GM12878 (cell line): Measurements from ENCODE around the gene APCDD1L. TPM values are rescaled to one million over a fixed set of nuclear protein-coding genes. Genes with fewer than 3 reads are reported as not detected.

Experiments
- ATAC-seq: fragments of 200-7000 bp; cut with Tn5 transposase; 3 replicates; pipeline ENCODE4 v1.9.1; 2020; ENCODE audit warnings: mild to moderate bottlenecking, moderate library complexity
- BruUV-seq: library from RNA; stranded (reverse); fragments of 400-500 nt; replicated peaks from 2 replicates; lab custom pipeline; 2021; lab: Mats Ljungman, UMichigan
- CTCF ChIA-PET: fragments of 300-600 bp; sonication (Branson Sonifier 250); formaldehyde crosslinking; extraction: SDS; loops from one replicate; lab custom pipeline; 2021; ENCODE audit warnings: inconsistent platforms; lab: Yijun Ruan, JAX
- POLR2A ChIA-PET: fragments of 350-600 bp; formaldehyde crosslinking; extraction: SDS; loops from one replicate; lab custom pipeline; 2021; ENCODE audit warnings: inconsistent platforms; lab: Charles Lee
- RAD21 ChIA-PET: fragments of 300-600 bp; sonication (Branson Sonifier 250); formaldehyde crosslinking; loops from one replicate; lab custom pipeline; 2023; ENCODE audit warnings: antibody characterized with exemption; ENCODE audit not compliant: unreplicated experiment; lab: Charles Lee
- SMC1A ChIA-PET: fragments of 300-600 bp; sonication (Branson Sonifier 250); formaldehyde crosslinking; loops from one replicate; lab custom pipeline; 2023; ENCODE audit not compliant: unreplicated experiment, uncharacterized antibody; lab: Charles Lee
- DNase-seq: peaks from one replicate; pipeline ENCODE4 v3.0.0-alpha.2; 2011; ENCODE audit warnings: low read depth, low spot score
- FAIRE-seq: peaks from 3 replicates; lab custom pipeline; 2011; peaks lifted over from hg19 to GRCh38; lab: Jason Lieb, UNC
- H2AFZ ChIP-seq: 2 replicates; pipeline ENCODE4 v1.6.0; 2011; ENCODE audit warnings: low read depth, low read length, control low read depth; ENCODE audit not compliant: control insufficient read depth
- H3K27ac ChIP-seq: 2 replicates; pipeline ENCODE4 v1.5.1; 2011; ENCODE audit warnings: control low read depth; ENCODE audit not compliant: control insufficient read depth, insufficient read depth
- H3K27me3 ChIP-seq, 2 experiments: replicated peaks in 1 of 2; 2 replicates each; pipeline versions ENCODE4 v1.6.0 to v1.6.1; 2011; ENCODE audit warnings: low read length in 1 of 2; ENCODE audit not compliant: control insufficient read depth in 2 of 2, insufficient read depth in 2 of 2
- H3K36me3 ChIP-seq, 2 experiments: 2 replicates each; pipeline ENCODE4 v1.5.1; 2011; ENCODE audit warnings: low read length in 1 of 2; ENCODE audit not compliant: control insufficient read depth in 2 of 2, insufficient read depth in 2 of 2
- H3K4me1 ChIP-seq: 2 replicates; pipeline ENCODE4 v1.6.1; 2011; ENCODE audit warnings: mild to moderate bottlenecking, low read length, moderate library complexity, mixed read lengths; ENCODE audit not compliant: control insufficient read depth, insufficient read depth
- H3K4me2 ChIP-seq: 2 replicates; pipeline ENCODE4 v1.6.0; 2011; ENCODE audit warnings: control low read depth; ENCODE audit not compliant: control insufficient read depth, insufficient read depth
- H3K4me3 ChIP-seq: fragments of 200-600 bp; sonication (generic); 2 replicates; pipeline ENCODE4 v1.5.1; 2016
- H3K79me2 ChIP-seq: 2 replicates; pipeline ENCODE4 v1.6.0; 2011; ENCODE audit warnings: low read length; ENCODE audit not compliant: control insufficient read depth, insufficient read depth
- H3K9ac ChIP-seq: 2 replicates; pipeline ENCODE4 v1.8.0; 2011; ENCODE audit warnings: low read length, control low read depth, mixed read lengths; ENCODE audit not compliant: control insufficient read depth, insufficient read depth
- H3K9me3 ChIP-seq: replicated peaks from 3 replicates; pipeline ENCODE4 v1.5.1; 2011; ENCODE audit warnings: mild to moderate bottlenecking, low read length; ENCODE audit not compliant: control insufficient read depth, insufficient read depth
- H4K20me1 ChIP-seq: 2 replicates; pipeline ENCODE4 v1.6.0; 2011; ENCODE audit not compliant: control insufficient read depth, insufficient read depth
- FOXM1 ChIP-seq: IDR thresholded peaks from 2 replicates; pipeline ENCODE4 v1.6.1; 2012; ENCODE audit warnings: low read depth, mild to moderate bottlenecking, inconsistent platforms, low read length, moderate library complexity
- NRF1 ChIP-seq: conservative IDR thresholded peaks from 2 replicates; pipeline ENCODE4 v1.6.1; 2011; ENCODE audit warnings: mild to moderate bottlenecking, low read depth, low read length, improper control_type of control experiment
- SMAD5 ChIP-seq: IDR thresholded peaks from 2 replicates; pipeline ENCODE4 v1.6.1; 2016; ENCODE audit warnings: antibody characterized with exemption, low read depth
- SREBF2 ChIP-seq: IDR thresholded peaks from 2 replicates; pipeline ENCODE4 v1.6.1; 2012; ENCODE audit warnings: mild to moderate bottlenecking, low read length
- STAT1 ChIP-seq: fragments of 450-650 bp; conservative IDR thresholded peaks from 2 replicates; pipeline ENCODE4 v1.6.1; 2014; ENCODE audit warnings: antibody characterized with exemption, mild to moderate bottlenecking
- TCF12 ChIP-seq: IDR thresholded peaks from 2 replicates; pipeline ENCODE4 v1.6.1; 2011; ENCODE audit warnings: low read depth, mild to moderate bottlenecking, low read length
- ZNF217 ChIP-seq: fragments of 450-650 bp; IDR thresholded peaks from 2 replicates; pipeline ENCODE4 v1.6.1; 2017; ENCODE audit warnings: antibody characterized with exemption, mild to moderate bottlenecking
- WGBS: methylation state at CpG from one replicate; pipeline ENCODE4 v1.1.6; 2016; ENCODE audit warnings: low lambda C conversion rate; ENCODE audit not compliant: insufficient replicate concordance, insufficient coverage; ENCODE audit errors: missing lambda C conversion rate; 5-methylcytosine and 5-hydroxymethylcytosine counted together
- in situ Hi-C: fragments of 300-500 bp; cut with MboI; formaldehyde crosslinking; loops from 9 replicates; pipeline ENCODE4 v1.14.3; 2018; ENCODE audit warnings: mixed read lengths
- intact Hi-C: fragments of 100-400 bp; cut with micrococcal nuclease; formaldehyde crosslinking; loops from one replicate; pipeline ENCODE4 v1.14.2; 2022; ENCODE audit not compliant: unreplicated experiment
- polyA plus RNA-seq, 11 experiments: library from polyadenylated mRNA; depleted of rRNA in 4 of 11; unstranded in 6 of 11; stranded (reverse) in 5 of 11; fragments of >200 nt; fragmentation: Nextera tagmentation in 4 of 11; fragmentation: Illumina TruSeq in 1 of 11; extraction: Ambion mirVana in 4 of 11; extraction: Trizol in 1 of 11; gene quantifications; 1 replicate in 1 of 11; 2 replicates in 10 of 11; pipeline versions ENCODE4 v1.2.1 to v1.2.3, GENCODE V29; 2011 to 2016; ENCODE audit warnings: inconsistent platforms in 2 of 11, missing spikeins in 2 of 11, low read depth in 1 of 11
- total RNA-seq, 4 experiments: library from RNA; depleted of rRNA in 3 of 4; stranded (reverse); fragments of >200 nt in 3 of 4; fragmentation: Illumina TruSeq in 1 of 4; extraction: Trizol in 1 of 4; gene quantifications; 2 replicates each; pipeline versions ENCODE4 v1.2.1 to v1.2.3, GENCODE V29; 2013 to 2021
- TF ChIP-seq, protein P1 (sequence below), 3 experiments: IDR thresholded peaks in 2 of 3; conservative IDR thresholded peaks in 1 of 3; 2 replicates each; pipeline ENCODE4 v1.5.1; 2011; ENCODE audit warnings: low read depth in 3 of 3, low read length in 3 of 3, mild to moderate bottlenecking in 3 of 3, control low read depth in 2 of 3, moderate library complexity in 2 of 3, inconsistent platforms in 1 of 3, mixed read lengths in 1 of 3; ENCODE audit not compliant: control insufficient read depth in 2 of 3, insufficient read depth in 1 of 3; ENCODE audit errors: extremely low read depth in 1 of 3
- TF ChIP-seq, protein P2 (sequence below): IDR thresholded peaks from 2 replicates; pipeline ENCODE4 v1.6.1; 2011; ENCODE audit warnings: borderline replicate concordance, low read depth, mild to moderate bottlenecking, moderate library complexity, mixed read lengths, low read length; ENCODE audit not compliant: insufficient read depth; ENCODE audit errors: extremely low read length
- TF ChIP-seq, protein P3 (sequence below): IDR thresholded peaks from 2 replicates; pipeline ENCODE4 v1.6.1; 2011; ENCODE audit warnings: borderline replicate concordance, low read depth, mild to moderate bottlenecking, moderate library complexity, low read length; ENCODE audit not compliant: insufficient read depth, poor library complexity, severe bottlenecking

Gene APCDD1L
- total and polyA plus RNA-seq, 10 of the 15 experiments (the other 5 are each of a cell fraction or from before 2014, with no cell fraction given): 0.14 to 0.50 TPM; not detected in 8

DNA sequence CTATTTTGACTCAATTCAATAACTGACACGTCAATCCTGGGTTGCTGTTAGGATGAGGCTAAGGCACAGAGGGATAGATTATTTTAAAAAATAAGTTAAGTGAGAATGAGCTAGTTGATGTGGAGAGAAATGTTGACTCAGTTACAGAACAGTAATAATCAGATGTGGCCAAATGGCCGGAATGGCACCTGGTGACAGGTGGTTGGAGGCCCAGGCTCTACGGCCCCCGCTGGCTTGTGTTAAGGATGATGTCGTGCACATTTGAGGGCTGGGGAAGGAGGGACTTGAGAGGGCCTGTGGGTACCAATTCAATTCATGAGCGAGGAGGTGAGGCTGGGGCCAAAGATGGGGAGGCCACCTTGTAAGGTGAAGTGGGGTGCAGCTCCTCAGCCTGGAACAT lies 31.7 kb downstream of the APCDD1L start:
- no peak overlapping the region for H2AFZ ChIP-seq
- in situ Hi-C loops (no loop called here), intact Hi-C loops (no loop called here)
- TF ChIP-seq, protein P1, sequence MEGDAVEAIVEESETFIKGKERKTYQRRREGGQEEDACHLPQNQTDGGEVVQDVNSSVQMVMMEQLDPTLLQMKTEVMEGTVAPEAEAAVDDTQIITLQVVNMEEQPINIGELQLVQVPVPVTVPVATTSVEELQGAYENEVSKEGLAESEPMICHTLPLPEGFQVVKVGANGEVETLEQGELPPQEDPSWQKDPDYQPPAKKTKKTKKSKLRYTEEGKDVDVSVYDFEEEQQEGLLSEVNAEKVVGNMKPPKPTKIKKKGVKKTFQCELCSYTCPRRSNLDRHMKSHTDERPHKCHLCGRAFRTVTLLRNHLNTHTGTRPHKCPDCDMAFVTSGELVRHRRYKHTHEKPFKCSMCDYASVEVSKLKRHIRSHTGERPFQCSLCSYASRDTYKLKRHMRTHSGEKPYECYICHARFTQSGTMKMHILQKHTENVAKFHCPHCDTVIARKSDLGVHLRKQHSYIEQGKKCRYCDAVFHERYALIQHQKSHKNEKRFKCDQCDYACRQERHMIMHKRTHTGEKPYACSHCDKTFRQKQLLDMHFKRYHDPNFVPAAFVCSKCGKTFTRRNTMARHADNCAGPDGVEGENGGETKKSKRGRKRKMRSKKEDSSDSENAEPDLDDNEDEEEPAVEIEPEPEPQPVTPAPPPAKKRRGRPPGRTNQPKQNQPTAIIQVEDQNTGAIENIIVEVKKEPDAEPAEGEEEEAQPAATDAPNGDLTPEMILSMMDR (IDR thresholded peaks at IDR 0.05 in 2 of 3, conservative IDR thresholded peaks at IDR 0.05 in 1 of 3; ENCODE audit: control insufficient read depth in 2 of 3, extremely low read depth in 1 of 3, insufficient read depth in 1 of 3, low read depth in 3 of 3, low read length in 3 of 3): no peak
- no peak for TF ChIP-seq STAT1
- FAIRE-seq: no peak
- ATAC-seq: no peak
- ChIA-PET SMC1A (no interaction called here), CTCF (interaction anchor here (1.3 kb wide), 1 partner anchor 28 kb away, joined by 4 read pairs; no protein-coding TSS in a partner anchor), POLR2A (no interaction called here), RAD21 (no interaction called here)
- H3K79me2 ChIP-seq: no peaks in the 10 kb centered on the region
- H3K4me1 ChIP-seq: no peaks in the 10 kb centered on the region
- no peaks in the 10 kb centered on the region for H4K20me1 ChIP-seq
- H3K27me3 ChIP-seq: no peaks in the 10 kb centered on the region
- H3K4me2 ChIP-seq: no peak overlapping the region
- 34% methylated on average over 6 of the region's 6 CpGs for WGBS
- H3K9me3 ChIP-seq: peaks cover 7% of the 10 kb centered on the region
- H3K9ac ChIP-seq: no peak overlapping the region
- no peak for DNase-seq
- no peak overlapping the region for H3K27ac ChIP-seq
- no peaks in the 10 kb centered on the region for H3K36me3 ChIP-seq
- BruUV-seq: no TSS peak
- H3K4me3 ChIP-seq: no peak overlapping the region

DNA sequence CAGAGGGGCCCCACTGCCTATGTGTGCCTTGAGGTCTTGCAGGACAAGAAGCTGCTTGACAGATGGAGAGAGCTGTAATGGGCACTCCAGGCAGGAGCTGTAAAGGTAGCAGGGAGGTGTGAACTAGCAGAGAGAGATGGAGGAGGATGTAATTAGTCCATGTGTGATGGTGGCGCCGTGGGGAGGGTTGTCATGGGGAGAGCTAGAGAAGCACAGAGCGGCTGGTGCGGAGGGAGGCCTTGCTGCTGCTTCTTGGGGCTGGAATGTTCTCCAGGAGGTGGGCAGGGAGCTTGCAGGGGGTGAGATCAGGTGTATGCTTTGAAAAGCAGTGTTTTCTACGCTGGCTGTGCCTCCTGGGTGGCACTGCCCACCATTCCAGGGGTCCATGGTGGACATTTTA lies 32.1 kb downstream of the APCDD1L start:
- no peak for DNase-seq
- POLR2A ChIA-PET: no interaction called here
- Histone ChIP-seq H4K20me1 (no peaks in the 10 kb centered on the region), H3K27me3 (no peaks in the 10 kb centered on the region), H3K79me2 (no peaks in the 10 kb centered on the region), H3K4me1 (no peaks in the 10 kb centered on the region), H3K27ac (no peak overlapping the region), H2AFZ (no peak overlapping the region), H3K4me2 (no peak overlapping the region), H3K9ac (no peak overlapping the region), H3K4me3 (no peak overlapping the region), H3K9me3 (peaks cover 7% of the 10 kb centered on the region), H3K36me3 (no peaks in the 10 kb centered on the region)
- RAD21 ChIA-PET: no interaction called here
- in situ Hi-C loops: no loop called here
- CTCF ChIA-PET: interaction anchor here (1.3 kb wide), 2 partner anchors 29 to 368 kb away, joined by 3 to 4 read pairs; partner anchors contain the start of gene GNAS-AS1
- intact Hi-C loops: no loop called here
- no TSS peak for BruUV-seq
- no peak for FAIRE-seq
- 61% methylated on average over 5 of the region's 5 CpGs for WGBS
- SMC1A ChIA-PET: no interaction called here
- ATAC-seq: no peak
- no peak for TF ChIP-seq FOXM1
- no peak for TF ChIP-seq NRF1
- TF ChIP-seq, protein P1 (IDR thresholded peaks at IDR 0.05 in 2 of 3, conservative IDR thresholded peaks at IDR 0.05 in 1 of 3; ENCODE audit: control insufficient read depth in 2 of 3, extremely low read depth in 1 of 3, insufficient read depth in 1 of 3, low read depth in 3 of 3, low read length in 3 of 3): no peak
- TF ChIP-seq, protein P2, sequence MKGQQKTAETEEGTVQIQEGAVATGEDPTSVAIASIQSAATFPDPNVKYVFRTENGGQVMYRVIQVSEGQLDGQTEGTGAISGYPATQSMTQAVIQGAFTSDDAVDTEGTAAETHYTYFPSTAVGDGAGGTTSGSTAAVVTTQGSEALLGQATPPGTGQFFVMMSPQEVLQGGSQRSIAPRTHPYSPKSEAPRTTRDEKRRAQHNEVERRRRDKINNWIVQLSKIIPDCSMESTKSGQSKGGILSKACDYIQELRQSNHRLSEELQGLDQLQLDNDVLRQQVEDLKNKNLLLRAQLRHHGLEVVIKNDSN: no peak
- TF ChIP-seq ZNF217: no peak
- no peak for TF ChIP-seq SREBF2
- TF ChIP-seq TCF12: no peak
- no peak for TF ChIP-seq SMAD5
- TF ChIP-seq, protein P3, sequence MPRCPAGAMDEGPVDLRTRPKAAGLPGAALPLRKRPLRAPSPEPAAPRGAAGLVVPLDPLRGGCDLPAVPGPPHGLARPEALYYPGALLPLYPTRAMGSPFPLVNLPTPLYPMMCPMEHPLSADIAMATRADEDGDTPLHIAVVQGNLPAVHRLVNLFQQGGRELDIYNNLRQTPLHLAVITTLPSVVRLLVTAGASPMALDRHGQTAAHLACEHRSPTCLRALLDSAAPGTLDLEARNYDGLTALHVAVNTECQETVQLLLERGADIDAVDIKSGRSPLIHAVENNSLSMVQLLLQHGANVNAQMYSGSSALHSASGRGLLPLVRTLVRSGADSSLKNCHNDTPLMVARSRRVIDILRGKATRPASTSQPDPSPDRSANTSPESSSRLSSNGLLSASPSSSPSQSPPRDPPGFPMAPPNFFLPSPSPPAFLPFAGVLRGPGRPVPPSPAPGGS: no peak
